GM21367 (cell line): ENCODE data around the gene HLA-DMA.

Source experiments
- ATAC-seq: cut with Tn5 transposase; IDR thresholded peaks from one replicate; pipeline ENCODE4 v1.9.1; 2021; ENCODE audit not compliant: unreplicated experiment

The HLA-DMA gene

GRCh38 chr6:32952817-32953739 lies at the start of gene HLA-DMA:
Gene HLA-DMA (minus strand): TSS chr6:32953097. CDS start chr6:32953036, 61 bp downstream.
- peak; percentile 79 for ATAC-seq

- ATAC-seq, result no peak
Observed at GRCh38 chr6:33001685-33002084, 48.8 kb upstream of the HLA-DMA start.

- no peak for ATAC-seq
Observed at GRCh38 chr6:33000055-33000454, 47.2 kb upstream of the HLA-DMA start.

- no peak for ATAC-seq
Observed at GRCh38 chr6:32995448-32995847, 42.6 kb upstream of the HLA-DMA start.

- ATAC-seq, result no peak
Observed at GRCh38 chr6:32993363-32993973, 40.6 kb upstream of the HLA-DMA start.

GRCh38 chr6:32991972-32992371 lies 39.1 kb upstream of the HLA-DMA start:
- ATAC-seq, result no peak

GRCh38 chr6:32989368-32989767 lies 36.5 kb upstream of the HLA-DMA start:
- no peak for ATAC-seq

GRCh38 chr6:32984622-32985389 lies 31.9 kb upstream of the HLA-DMA start:
- ATAC-seq, result peak; percentile 52

GRCh38 chr6:32983964-32984621 lies 31.2 kb upstream of the HLA-DMA start:
- ATAC-seq, result no peak

- ATAC-seq, result no peak
Observed at GRCh38 chr6:32983493-32983848, 30.6 kb upstream of the HLA-DMA start.

- ATAC-seq, result no peak
Observed at GRCh38 chr6:32982702-32983492, 30.0 kb upstream of the HLA-DMA start.

GRCh38 chr6:32982084-32982701 lies 29.3 kb upstream of the HLA-DMA start:
- no peak for ATAC-seq

- no peak for ATAC-seq
Observed at GRCh38 chr6:32980488-32981038, 27.7 kb upstream of the HLA-DMA start.

- no peak for ATAC-seq
Observed at GRCh38 chr6:32979720-32980487, 27.0 kb upstream of the HLA-DMA start.

- ATAC-seq, result no peak
Observed at GRCh38 chr6:32977953-32978324, 25.0 kb upstream of the HLA-DMA start.

- ATAC-seq, result no peak
Observed at GRCh38 chr6:32977272-32977952, 24.5 kb upstream of the HLA-DMA start.

GRCh38 chr6:32976334-32977069 lies 23.6 kb upstream of the HLA-DMA start:
- ATAC-seq, result no peak

- no peak for ATAC-seq
Observed at GRCh38 chr6:32975886-32976285, 23.0 kb upstream of the HLA-DMA start.
